ENCODE data around the gene CCR4. TPM values are rescaled to one million over a fixed set of nuclear protein-coding genes. Genes with fewer than 3 reads are reported as not detected.

CCR4 gene
- total and polyA plus RNA-seq, 10 of the 15 experiments (the other 5 are each of a cell fraction or from before 2014, with no cell fraction given) = 0.41 to 12.4 (median 5.3) TPM

DNA sequence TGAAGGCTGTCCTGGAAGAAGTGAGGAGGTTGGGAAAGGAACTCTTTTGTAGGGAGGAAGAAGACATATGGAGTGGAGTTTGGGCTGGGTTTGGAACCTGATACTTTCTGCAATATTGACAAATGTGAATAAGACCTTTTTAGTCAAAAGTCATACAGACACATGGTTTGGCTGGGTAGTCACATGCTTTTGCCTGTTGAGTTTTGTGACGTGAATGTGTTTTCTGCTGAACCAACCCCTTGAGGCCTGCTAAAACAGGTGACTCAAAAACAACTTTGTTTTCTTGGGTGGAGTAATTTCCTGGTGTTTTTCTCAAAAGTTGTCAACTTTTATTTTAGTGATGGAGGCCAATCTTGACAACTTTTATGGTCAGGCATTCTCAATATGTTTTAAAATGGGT, 39.4 kb upstream of the CCR4 start:
- Histone ChIP-seq H3K4me2 (ENCODE audit: control insufficient read depth, insufficient read depth) (no peak overlapping the region), H2AFZ (ENCODE audit: control insufficient read depth, low read depth, low read length) (no peak overlapping the region), H3K9me3 (replicated peaks; ENCODE audit: control insufficient read depth, insufficient read depth, low read length) (no peaks in the 10 kb centered on the region; the same call in 1 of the 3 replicates), H3K27ac (ENCODE audit: control insufficient read depth, insufficient read depth) (no peak overlapping the region), H3K4me1 (ENCODE audit: control insufficient read depth, insufficient read depth, low read length) (no peaks in the 10 kb centered on the region), H3K4me3 (no peak overlapping the region), H3K27me3 (replicated peaks in 1 of 2; ENCODE audit: control insufficient read depth in 2 of 2, insufficient read depth in 2 of 2, low read length in 1 of 2) (no peaks in the 10 kb centered on the region), H3K9ac (ENCODE audit: control insufficient read depth, insufficient read depth, low read length) (no peak overlapping the region), H4K20me1 (ENCODE audit: control insufficient read depth, insufficient read depth) (no peaks in the 10 kb centered on the region), H3K79me2 (ENCODE audit: control insufficient read depth, insufficient read depth, low read length) (no peaks in the 10 kb centered on the region), H3K36me3 (ENCODE audit: control insufficient read depth in 2 of 2, insufficient read depth in 2 of 2, low read length in 1 of 2) (no peaks in the 10 kb centered on the region)
- POLR2A ChIA-PET = no interaction called here
- TF ChIP-seq ZNF274 (IDR thresholded peaks at IDR 0.05; ENCODE audit: insufficient read depth, insufficient read length) (no peak), SUPT20H (IDR thresholded peaks at IDR 0.05; ENCODE audit: borderline replicate concordance, control insufficient read depth, low read depth, low read length) (no peak), NBN (IDR thresholded peaks at IDR 0.05) (no peak), SREBF1 (IDR thresholded peaks at IDR 0.05; ENCODE audit: low read length) (no peak), BMI1 (IDR thresholded peaks at IDR 0.05; ENCODE audit: borderline replicate concordance) (no peak), TARDBP (IDR thresholded peaks at IDR 0.05; ENCODE audit: borderline replicate concordance) (no peak), SRF (IDR thresholded peaks at IDR 0.05; ENCODE audit: low read depth in 2 of 2, low read length in 2 of 2) (no peak), NFIC (IDR thresholded peaks at IDR 0.05; ENCODE audit: low read depth, low read length) (no peak), TBL1XR1 (IDR thresholded peaks at IDR 0.05; ENCODE audit: low read depth, low read length) (no peak), SP1 (IDR thresholded peaks at IDR 0.05; ENCODE audit: low read depth, low read length) (no peak), HSF1 (IDR thresholded peaks at IDR 0.05; ENCODE audit: low read depth, low read length) (no peak), PBX3 (IDR thresholded peaks at IDR 0.05; ENCODE audit: insufficient replicate concordance, low read depth, low read length) (no peak), DPF2 (IDR thresholded peaks at IDR 0.05) (no peak), GATAD2B (conservative IDR thresholded peaks at IDR 0.05; ENCODE audit: low read depth) (no peak), ASH2L (IDR thresholded peaks at IDR 0.05; ENCODE audit: borderline replicate concordance, low read depth) (no peak)
- TF ChIP-seq, protein P1, sequence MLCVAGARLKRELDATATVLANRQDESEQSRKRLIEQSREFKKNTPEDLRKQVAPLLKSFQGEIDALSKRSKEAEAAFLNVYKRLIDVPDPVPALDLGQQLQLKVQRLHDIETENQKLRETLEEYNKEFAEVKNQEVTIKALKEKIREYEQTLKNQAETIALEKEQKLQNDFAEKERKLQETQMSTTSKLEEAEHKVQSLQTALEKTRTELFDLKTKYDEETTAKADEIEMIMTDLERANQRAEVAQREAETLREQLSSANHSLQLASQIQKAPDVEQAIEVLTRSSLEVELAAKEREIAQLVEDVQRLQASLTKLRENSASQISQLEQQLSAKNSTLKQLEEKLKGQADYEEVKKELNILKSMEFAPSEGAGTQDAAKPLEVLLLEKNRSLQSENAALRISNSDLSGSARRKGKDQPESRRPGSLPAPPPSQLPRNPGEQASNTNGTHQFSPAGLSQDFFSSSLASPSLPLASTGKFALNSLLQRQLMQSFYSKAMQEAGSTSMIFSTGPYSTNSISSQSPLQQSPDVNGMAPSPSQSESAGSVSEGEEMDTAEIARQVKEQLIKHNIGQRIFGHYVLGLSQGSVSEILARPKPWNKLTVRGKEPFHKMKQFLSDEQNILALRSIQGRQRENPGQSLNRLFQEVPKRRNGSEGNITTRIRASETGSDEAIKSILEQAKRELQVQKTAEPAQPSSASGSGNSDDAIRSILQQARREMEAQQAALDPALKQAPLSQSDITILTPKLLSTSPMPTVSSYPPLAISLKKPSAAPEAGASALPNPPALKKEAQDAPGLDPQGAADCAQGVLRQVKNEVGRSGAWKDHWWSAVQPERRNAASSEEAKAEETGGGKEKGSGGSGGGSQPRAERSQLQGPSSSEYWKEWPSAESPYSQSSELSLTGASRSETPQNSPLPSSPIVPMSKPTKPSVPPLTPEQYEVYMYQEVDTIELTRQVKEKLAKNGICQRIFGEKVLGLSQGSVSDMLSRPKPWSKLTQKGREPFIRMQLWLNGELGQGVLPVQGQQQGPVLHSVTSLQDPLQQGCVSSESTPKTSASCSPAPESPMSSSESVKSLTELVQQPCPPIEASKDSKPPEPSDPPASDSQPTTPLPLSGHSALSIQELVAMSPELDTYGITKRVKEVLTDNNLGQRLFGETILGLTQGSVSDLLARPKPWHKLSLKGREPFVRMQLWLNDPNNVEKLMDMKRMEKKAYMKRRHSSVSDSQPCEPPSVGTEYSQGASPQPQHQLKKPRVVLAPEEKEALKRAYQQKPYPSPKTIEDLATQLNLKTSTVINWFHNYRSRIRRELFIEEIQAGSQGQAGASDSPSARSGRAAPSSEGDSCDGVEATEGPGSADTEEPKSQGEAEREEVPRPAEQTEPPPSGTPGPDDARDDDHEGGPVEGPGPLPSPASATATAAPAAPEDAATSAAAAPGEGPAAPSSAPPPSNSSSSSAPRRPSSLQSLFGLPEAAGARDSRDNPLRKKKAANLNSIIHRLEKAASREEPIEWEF (IDR thresholded peaks at IDR 0.05; ENCODE audit: insufficient replicate concordance, low read depth, low read length) = no peak
- TF ChIP-seq, protein P2, sequence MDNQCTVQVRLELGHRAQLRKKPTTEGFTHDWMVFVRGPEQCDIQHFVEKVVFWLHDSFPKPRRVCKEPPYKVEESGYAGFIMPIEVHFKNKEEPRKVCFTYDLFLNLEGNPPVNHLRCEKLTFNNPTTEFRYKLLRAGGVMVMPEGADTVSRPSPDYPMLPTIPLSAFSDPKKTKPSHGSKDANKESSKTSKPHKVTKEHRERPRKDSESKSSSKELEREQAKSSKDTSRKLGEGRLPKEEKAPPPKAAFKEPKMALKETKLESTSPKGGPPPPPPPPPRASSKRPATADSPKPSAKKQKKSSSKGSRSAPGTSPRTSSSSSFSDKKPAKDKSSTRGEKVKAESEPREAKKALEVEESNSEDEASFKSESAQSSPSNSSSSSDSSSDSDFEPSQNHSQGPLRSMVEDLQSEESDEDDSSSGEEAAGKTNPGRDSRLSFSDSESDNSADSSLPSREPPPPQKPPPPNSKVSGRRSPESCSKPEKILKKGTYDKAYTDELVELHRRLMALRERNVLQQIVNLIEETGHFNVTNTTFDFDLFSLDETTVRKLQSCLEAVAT (IDR thresholded peaks at IDR 0.05) = no peak
- FAIRE-seq (no peak), DNase-seq (ENCODE audit: low read depth, low spot score) (no peak), ATAC-seq (no peak)
- RAD21 ChIA-PET (ENCODE audit: unreplicated experiment) = no interaction called here
- SMC1A ChIA-PET (ENCODE audit: uncharacterized antibody, unreplicated experiment) = interaction anchor here (0.8 kb wide), 1 partner anchor 11 kb away, joined by 3 read pairs; no protein-coding TSS in a partner anchor
- no TSS peak for BruUV-seq (replicated peaks)
- 92% methylated on average over 1 of the region's 1 CpG for WGBS (ENCODE audit: insufficient coverage, insufficient replicate concordance, low lambda C conversion rate, missing lambda C conversion rate)
- intact Hi-C loops (cut with micrococcal nuclease; ENCODE audit: unreplicated experiment) (no loop called here), in situ Hi-C loops (cut with MboI) (no loop called here)
- CTCF ChIA-PET = no interaction called here

All from GM12878 (cell line).